Choroid plexus epithelial cell (primary cell): ENCODE results near the gene GEMIN5.

Experiments
- DNase-seq: peaks from one replicate; pipeline ENCODE4 v3.0.0-alpha.2; 2010; ENCODE audit warnings: low read depth
- H3K4me3 ChIP-seq: 2 replicates; pipeline ENCODE4 v1.5.1; 2011; ENCODE audit warnings: low read depth, mild to moderate bottlenecking, control low read depth, low read length, moderate library complexity
- CTCF ChIP-seq: conservative IDR thresholded peaks from 2 replicates; pipeline ENCODE4 v1.5.1; 2011; ENCODE audit warnings: low read depth, mild to moderate bottlenecking, control low read depth, inconsistent platforms, low read length, moderate library complexity

Gene GEMIN5

GRCh38 chr5:154865466-154866184 is 72.4 kb downstream of the GEMIN5 start:
- TF ChIP-seq CTCF = no peak

GRCh38 chr5:154863291-154864080 is 74.5 kb downstream of the GEMIN5 start:
- TF ChIP-seq CTCF = no peak
- no peak for DNase-seq
- no peak overlapping the region for H3K4me3 ChIP-seq

More at GRCh38 chr5:154865466-154866184, 72.4 kb downstream of the GEMIN5 start:
- DNase-seq = peak; percentile 79
- no peak overlapping the region for H3K4me3 ChIP-seq

- no peak for TF ChIP-seq CTCF
- peak; percentile 47 for DNase-seq
- H3K4me3 ChIP-seq = no peak overlapping the region
Measured at GRCh38 chr5:154862766-154863165, 75.2 kb downstream of the GEMIN5 start.

GRCh38 chr5:154861946-154862345 is 76.1 kb downstream of the GEMIN5 start:
- no peak overlapping the region for H3K4me3 ChIP-seq
- no peak for TF ChIP-seq CTCF
- no peak for DNase-seq

- no peak for DNase-seq
- TF ChIP-seq CTCF = no peak
- peak overlapping the region; percentile 71 for H3K4me3 ChIP-seq
Measured at GRCh38 chr5:154860765-154861164, 77.2 kb downstream of the GEMIN5 start.

GRCh38 chr5:154860123-154860522 is 77.9 kb downstream of the GEMIN5 start:
- DNase-seq = peak; percentile 82
- no peak for TF ChIP-seq CTCF
- H3K4me3 ChIP-seq = peak overlapping the region; percentile 71
